HEK293T (cell line): ENCODE results near the gene ZNF587.

ENCODE experiments used
- ARNT ChIP-seq: fragments of 450-650 bp; IDR thresholded peaks from 2 replicates; pipeline ENCODE4 v1.6.1; 2017; ENCODE audit warnings: mild to moderate bottlenecking
- ELF4 ChIP-seq: fragments of 450-650 bp; IDR thresholded peaks from 2 replicates; pipeline ENCODE4 v1.6.1; 2017; ENCODE audit warnings: antibody characterized with exemption
- FOXM1 ChIP-seq: fragments of 450-650 bp; IDR thresholded peaks from 2 replicates; pipeline ENCODE4 v1.6.1; 2017; ENCODE audit warnings: mild to moderate bottlenecking, borderline replicate concordance
- HDGF ChIP-seq: fragments of 450-650 bp; IDR thresholded peaks from 2 replicates; pipeline ENCODE4 v1.6.1; 2017; ENCODE audit warnings: antibody characterized with exemption, borderline replicate concordance
- SP1 ChIP-seq: fragments of 450-650 bp; IDR thresholded peaks from 2 replicates; pipeline ENCODE4 v1.6.1; 2017

DNA sequence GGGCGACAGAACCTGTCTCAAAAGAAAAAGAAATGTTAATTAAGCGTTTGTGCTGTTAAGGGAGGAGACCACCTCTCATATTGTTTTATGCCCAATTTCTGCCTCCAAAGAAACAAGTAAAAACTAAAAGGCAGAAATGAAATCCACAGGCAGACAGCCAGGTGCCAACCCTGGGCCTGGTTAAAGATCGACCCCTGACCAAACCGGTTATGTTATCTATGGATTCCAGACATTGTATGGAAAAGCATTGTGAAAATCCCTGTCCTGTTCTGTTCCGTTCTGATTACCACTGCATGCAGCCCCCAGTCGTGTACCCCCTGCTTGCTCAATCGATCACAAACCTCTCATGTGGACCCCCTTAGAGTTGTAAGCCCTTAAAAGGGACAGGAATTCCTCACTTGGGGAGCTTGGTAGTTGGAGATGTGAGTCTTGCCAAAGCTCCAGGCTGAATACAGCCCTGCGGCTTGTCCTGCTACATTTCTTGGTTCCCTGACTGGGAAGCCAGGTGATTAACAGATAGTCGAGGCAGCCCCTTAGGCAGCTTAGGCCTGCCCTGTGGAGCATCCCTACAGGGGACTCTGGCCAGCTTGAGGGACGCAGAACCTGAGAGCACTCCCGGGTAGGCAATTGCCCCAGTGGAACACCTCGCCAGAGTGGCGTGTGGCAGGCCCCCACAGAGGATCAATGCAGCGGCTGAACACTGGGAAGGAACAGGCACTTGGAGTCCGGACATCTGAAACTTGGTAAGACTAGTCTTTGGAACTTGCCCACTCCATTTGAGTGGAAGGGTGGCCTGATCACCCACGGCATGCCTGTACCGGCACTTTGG lies 34.2 kb upstream of the ZNF587 start:
- TF ChIP-seq ELF4 (no peak), FOXM1 (no peak), HDGF (no peak), ARNT (no peak), SP1 (no peak)
